ENCODE results near the gene SV2B. TPM values are rescaled to one million over a fixed set of nuclear protein-coding genes. Genes with fewer than 3 reads are reported as not detected.

Gene SV2B
- total RNA-seq, 2 experiments from 2014 or later = not detected

- POLR2A ChIA-PET = no interaction called here
- no peak for ATAC-seq (ENCODE audit: poor library complexity)
- no peak overlapping the region for H3K4me3 Mint-ChIP-seq
- no peak overlapping the region for H3K27ac Mint-ChIP-seq
- DNase-seq = peak in 2 of 14 experiments; percentile 48 to 58
- Histone ChIP-seq H3K4me1 (ENCODE audit: insufficient read depth, low read length) (no peaks in the 10 kb centered on the region), H3K36me3 (ENCODE audit: insufficient read depth, low read length) (no peaks in the 10 kb centered on the region), H3K27ac (ENCODE audit: low read depth in 1 of 2, low read length in 2 of 2) (no peak overlapping the region), H3K27me3 (ENCODE audit: control insufficient read depth in 1 of 2, insufficient read depth in 2 of 2, low read length in 2 of 2) (peaks cover 3 to 5% of the 10 kb centered on the region in 2 experiments), H3K9me3 (ENCODE audit: control insufficient read depth in 1 of 2, insufficient read depth in 1 of 2, low read length in 2 of 2) (no peaks in the 10 kb centered on the region), H3K4me3 (ENCODE audit: low read length) (no peak overlapping the region)
- H3K4me1 Mint-ChIP-seq (ENCODE audit: low read depth) = no peaks in the 10 kb centered on the region
- CTCF ChIA-PET = no interaction called here
- peaks cover 21% of the 10 kb centered on the region for H3K27me3 Mint-ChIP-seq
- no peak for TF ChIP-seq CTCF (IDR thresholded peaks at IDR 0.05)
- no peaks in the 10 kb centered on the region for H3K9me3 Mint-ChIP-seq
- intact Hi-C loops (cut with DNase I, micrococcal nuclease) = no loop called here
- H3K36me3 Mint-ChIP-seq (ENCODE audit: low read depth) = no peaks in the 10 kb centered on the region
Measured at GRCh38 chr15:91264651-91265351, 164.7 kb downstream of the SV2B start.

DNA sequence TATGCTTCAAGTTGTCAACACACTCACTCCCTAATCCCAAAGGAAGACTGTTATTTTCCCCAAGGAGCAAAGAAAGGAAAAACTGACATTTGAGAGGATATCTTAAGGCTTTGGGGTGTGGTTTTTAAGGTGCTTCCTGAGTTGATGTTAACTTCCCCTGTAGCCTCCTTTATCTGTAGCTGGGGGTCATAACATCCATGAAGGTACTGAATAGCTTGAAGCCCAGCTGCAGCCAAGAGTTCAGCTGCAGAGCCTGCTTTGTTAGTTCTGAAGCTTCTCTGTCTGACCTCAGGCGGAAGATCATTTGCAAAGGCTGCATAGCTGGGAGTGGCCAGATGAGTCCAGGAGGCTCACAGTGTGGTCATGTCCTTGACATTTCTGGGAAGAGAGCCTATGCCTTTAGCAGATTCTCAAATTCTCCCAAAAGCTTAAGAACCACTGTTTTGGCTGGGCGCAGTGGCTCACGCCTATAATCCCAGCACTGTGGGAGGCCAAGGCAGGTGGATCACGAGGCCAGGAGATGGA is 165.4 kb downstream of the SV2B start:
- intact Hi-C loops (cut with DNase I, micrococcal nuclease) = no loop called here
- ChIA-PET POLR2A (no interaction called here), CTCF (no interaction called here)
- no peaks in the 10 kb centered on the region for H3K9me3 Mint-ChIP-seq
- TF ChIP-seq CTCF (IDR thresholded peaks at IDR 0.05) = no peak
- H3K4me3 Mint-ChIP-seq = no peak overlapping the region
- no peaks in the 10 kb centered on the region for H3K4me1 ChIP-seq (ENCODE audit: insufficient read depth, low read length)
- DNase-seq (no peak), ATAC-seq (ENCODE audit: poor library complexity) (no peak)
- peaks cover 21% of the 10 kb centered on the region for H3K27me3 Mint-ChIP-seq
- peaks cover 3 to 5% of the 10 kb centered on the region in 2 experiments for H3K27me3 ChIP-seq (ENCODE audit: control insufficient read depth in 1 of 2, insufficient read depth in 2 of 2, low read length in 2 of 2)
- H3K36me3 Mint-ChIP-seq (ENCODE audit: low read depth) = no peaks in the 10 kb centered on the region
- no peak overlapping the region for H3K27ac Mint-ChIP-seq
- H3K4me3 ChIP-seq (ENCODE audit: low read length) = no peak overlapping the region
- no peaks in the 10 kb centered on the region for H3K9me3 ChIP-seq (ENCODE audit: control insufficient read depth in 1 of 2, insufficient read depth in 1 of 2, low read length in 2 of 2)
- H3K27ac ChIP-seq (ENCODE audit: low read depth in 1 of 2, low read length in 2 of 2) = no peak overlapping the region
- no peaks in the 10 kb centered on the region for H3K4me1 Mint-ChIP-seq (ENCODE audit: low read depth)
- no peaks in the 10 kb centered on the region for H3K36me3 ChIP-seq (ENCODE audit: insufficient read depth, low read length)

DNA sequence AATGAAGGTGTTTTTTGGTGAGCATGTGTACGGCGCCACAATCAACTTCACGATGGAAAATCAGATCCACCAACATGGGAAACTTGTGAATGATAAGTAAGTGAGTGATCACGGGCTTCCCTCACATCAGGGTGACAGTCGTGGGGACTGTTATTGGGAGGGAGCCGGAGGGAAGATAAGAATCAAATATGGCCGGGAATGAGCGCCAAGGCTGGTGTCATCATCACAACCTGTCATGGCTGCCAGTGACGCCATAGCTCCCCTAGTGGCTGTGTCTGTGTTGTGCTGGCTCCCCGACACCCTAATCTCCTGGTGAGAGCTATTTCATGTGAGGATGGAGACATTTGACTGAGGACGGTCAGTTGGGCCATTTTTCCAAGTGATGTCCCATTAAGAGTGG is 168.5 kb downstream of the SV2B start:
- POLR2A ChIA-PET = no interaction called here
- Histone ChIP-seq H3K36me3 (ENCODE audit: insufficient read depth, low read length) (no peaks in the 10 kb centered on the region), H3K27me3 (ENCODE audit: control insufficient read depth in 1 of 2, insufficient read depth in 2 of 2, low read length in 2 of 2) (peaks cover 0 to 5% of the 10 kb centered on the region in 2 experiments), H3K27ac (ENCODE audit: low read depth in 1 of 2, low read length in 2 of 2) (no peak overlapping the region), H3K4me3 (ENCODE audit: low read length) (no peak overlapping the region), H3K4me1 (ENCODE audit: insufficient read depth, low read length) (peaks cover 5% of the 10 kb centered on the region), H3K9me3 (ENCODE audit: control insufficient read depth in 1 of 2, insufficient read depth in 1 of 2, low read length in 2 of 2) (no peaks in the 10 kb centered on the region)
- intact Hi-C loops (cut with DNase I, micrococcal nuclease) = no loop called here
- CTCF ChIA-PET = interaction anchor here (0.9 kb wide), 1 partner anchor 34 kb away, joined by 3 read pairs; no protein-coding TSS in a partner anchor
- Mint-ChIP-seq H3K4me3 (no peak overlapping the region), H3K9me3 (no peaks in the 10 kb centered on the region), H3K4me1 (ENCODE audit: low read depth) (peaks cover 6% of the 10 kb centered on the region), H3K27me3 (peaks cover 28% of the 10 kb centered on the region), H3K36me3 (ENCODE audit: low read depth) (no peaks in the 10 kb centered on the region), H3K27ac (no peak overlapping the region)
- DNase-seq (peak in 1 of 14 experiments; percentile 24), ATAC-seq (ENCODE audit: poor library complexity) (no peak)
- TF ChIP-seq CTCF (IDR thresholded peaks at IDR 0.05) = no peak

Measured in CD4-positive, alpha-beta T cell (primary cell).